Neutrophil (primary cell): ENCODE data around the gene NSD2.

Experiments used
- H3K27ac ChIP-seq: fragments of 200-600 bp; sonication (generic); 2 replicates; pipeline ENCODE4 v1.5.1; 2016; ENCODE audit warnings: mild to moderate bottlenecking, moderate library complexity
- H3K27me3 ChIP-seq: fragments of 200-600 bp; sonication (generic); 2 replicates; pipeline ENCODE4 v1.6.0; 2016; ENCODE audit warnings: mild to moderate bottlenecking
- H3K36me3 ChIP-seq: fragments of 200-600 bp; sonication (generic); 2 replicates; pipeline ENCODE4 v1.5.1; 2017
- H3K4me1 ChIP-seq, 2 experiments: fragments of 200-600 bp in 1 of 2; sonication (generic) in 1 of 2; 1 replicate in 1 of 2; 2 replicates in 1 of 2; pipeline versions ENCODE4 v1.5.1 to v1.6.1; 2013 to 2016; ENCODE audit warnings: low read depth in 1 of 2, low read length in 1 of 2, mild to moderate bottlenecking in 1 of 2, moderate library complexity in 1 of 2; ENCODE audit not compliant: control insufficient read depth in 1 of 2, insufficient read depth in 1 of 2
- H3K4me3 ChIP-seq, 2 experiments: fragments of 200-600 bp in 1 of 2; sonication (generic) in 1 of 2; 1 replicate in 1 of 2; 2 replicates in 1 of 2; pipeline ENCODE4 v1.5.1; 2013 to 2016; ENCODE audit warnings: low read depth in 1 of 2, low read length in 1 of 2, mild to moderate bottlenecking in 1 of 2, moderate library complexity in 1 of 2
- H3K9me3 ChIP-seq: fragments of 200-600 bp; sonication (generic); 2 replicates; pipeline ENCODE4 v1.5.1; 2016
- CTCF ChIP-seq: fragments of 200-600 bp; sonication (generic); IDR thresholded peaks from 2 replicates; pipeline ENCODE4 v1.5.1; 2016; ENCODE audit warnings: antibody characterized with exemption

Gene NSD2

GRCh38 chr4:1950369-1950768, 79.2 kb downstream of the NSD2 start:
- Histone ChIP-seq H3K9me3 (no peaks in the 10 kb centered on the region), H3K4me1 (peaks cover 0 to 6% of the 10 kb centered on the region in 2 experiments), H3K4me3 (no peak overlapping the region), H3K27ac (no peak overlapping the region), H3K36me3 (peaks cover 50% of the 10 kb centered on the region), H3K27me3 (no peaks in the 10 kb centered on the region)
- no peak for TF ChIP-seq CTCF

- Histone ChIP-seq H3K27ac (no peak overlapping the region), H3K4me3 (no peak overlapping the region), H3K36me3 (peaks cover 66% of the 10 kb centered on the region), H3K27me3 (no peaks in the 10 kb centered on the region), H3K4me1 (peaks cover 0 to 3% of the 10 kb centered on the region in 2 experiments), H3K9me3 (no peaks in the 10 kb centered on the region)
- no peak for TF ChIP-seq CTCF
These were observed 81.0 kb downstream of the NSD2 start for GRCh38 chr4:1952058-1952700.

GRCh38 chr4:1952719-1953118, 81.5 kb downstream of the NSD2 start:
- Histone ChIP-seq H3K9me3 (no peaks in the 10 kb centered on the region), H3K4me1 (no peaks in the 10 kb centered on the region), H3K4me3 (no peak overlapping the region), H3K27ac (no peak overlapping the region), H3K36me3 (peaks cover 70% of the 10 kb centered on the region), H3K27me3 (no peaks in the 10 kb centered on the region)
- no peak for TF ChIP-seq CTCF

GRCh38 chr4:1953335-1953734, 82.1 kb downstream of the NSD2 start:
- Histone ChIP-seq H3K36me3 (peaks cover 76% of the 10 kb centered on the region), H3K9me3 (no peaks in the 10 kb centered on the region)
- TF ChIP-seq CTCF: no peak

GRCh38 chr4:1956631-1957030, 85.4 kb downstream of the NSD2 start:
- H3K27me3 ChIP-seq: no peaks in the 10 kb centered on the region
- peaks cover 92% of the 10 kb centered on the region for H3K36me3 ChIP-seq
- TF ChIP-seq CTCF: no peak
- no peak overlapping the region for H3K4me3 ChIP-seq
- H3K4me1 ChIP-seq: no peaks in the 10 kb centered on the region
- no peaks in the 10 kb centered on the region for H3K9me3 ChIP-seq
- H3K27ac ChIP-seq: no peak overlapping the region

More at GRCh38 chr4:1953335-1953734, 82.1 kb downstream of the NSD2 start:
- no peaks in the 10 kb centered on the region for H3K27me3 ChIP-seq
- no peak overlapping the region for H3K27ac ChIP-seq
- no peak overlapping the region for H3K4me3 ChIP-seq
- no peaks in the 10 kb centered on the region for H3K4me1 ChIP-seq
